SK-N-SH (cell line): ENCODE results near the gene MMP3. TPM values are rescaled to one million over a fixed set of nuclear protein-coding genes. Genes with fewer than 3 reads are reported as not detected.
A peak's percentile ranks its signal among the peaks of the same experiment; 100 is the strongest.

ENCODE experiments used
- CTCF ChIA-PET: fragments of 300-600, 350-600 bp; formaldehyde crosslinking; extraction: SDS; loops from one replicate; lab custom pipeline; 2021; lab: Yijun Ruan, JAX
- POLR2A ChIA-PET: fragments of 350-600 bp; sonication (Branson Sonifier 250); formaldehyde crosslinking; extraction: SDS; loops from one replicate; lab custom pipeline; 2020; ENCODE audit warnings: antibody characterized with exemption, inconsistent platforms; lab: Yijun Ruan, JAX
- DNase-seq: peaks from one replicate; pipeline ENCODE4 v3.0.0; 2012
- H2AFZ ChIP-seq: fragments of 200-600 bp; sonication (generic); 2 replicates; pipeline ENCODE4 v1.8.1; 2016; ENCODE audit warnings: antibody characterized with exemption, mild to moderate bottlenecking, low read depth
- H3F3A ChIP-seq: fragments of 200-600 bp; sonication (generic); replicated peaks from 2 replicates; pipeline ENCODE3; 2016; ENCODE audit warnings: antibody characterized with exemption, mild to moderate bottlenecking; ENCODE audit not compliant: insufficient read depth
- H3K27ac ChIP-seq, 2 experiments: fragments of 200-500 bp in 1 of 2; fragments of 200-600 bp in 1 of 2; sonication (Bioruptor generic) in 1 of 2; sonication (generic), shearing (Covaris generic) in 1 of 2; 2 replicates each; pipeline versions ENCODE4 v1.5.1 to v1.6.1; 2014 to 2016; ENCODE audit warnings: low read depth in 2 of 2, inconsistent platforms in 1 of 2, low read length in 1 of 2, mild to moderate bottlenecking in 1 of 2, mixed read lengths in 1 of 2
- H3K27me3 ChIP-seq: fragments of 200-600 bp; sonication (generic), shearing (Covaris generic); 2 replicates; pipeline ENCODE4 v1.6.1; 2016; ENCODE audit warnings: mixed run types; ENCODE audit not compliant: insufficient read depth
- H3K36me3 ChIP-seq, 2 experiments: fragments of 200-500 bp in 1 of 2; fragments of 200-600 bp in 1 of 2; sonication (Bioruptor generic) in 1 of 2; sonication (generic) in 1 of 2; replicated peaks in 1 of 2; 2 replicates each; pipeline versions ENCODE3 to v1.5.1; 2014 to 2016; ENCODE audit warnings: low read length in 1 of 2, mild to moderate bottlenecking in 1 of 2; ENCODE audit not compliant: insufficient read depth in 2 of 2, control insufficient read depth in 1 of 2
- H3K4me1 ChIP-seq, 2 experiments: fragments of 200-500 bp in 1 of 2; fragments of 200-600 bp in 1 of 2; sonication (Bioruptor generic) in 1 of 2; sonication (generic), shearing (Covaris generic) in 1 of 2; 2 replicates each; pipeline versions ENCODE4 v1.5.1 to v1.6.1; 2014 to 2016; ENCODE audit warnings: low read depth in 1 of 2, low read length in 1 of 2, mixed run types in 1 of 2; ENCODE audit not compliant: insufficient read depth in 2 of 2, control insufficient read depth in 1 of 2
- H3K4me2 ChIP-seq: fragments of 200-600 bp; sonication (generic), shearing (Covaris generic); 2 replicates; pipeline ENCODE4 v1.6.1; 2017; ENCODE audit warnings: mixed run types
- H3K4me3 ChIP-seq, 2 experiments: fragments of 200-500 bp in 1 of 2; fragments of 200-600 bp in 1 of 2; sonication (Bioruptor generic) in 1 of 2; sonication (generic), shearing (Covaris generic) in 1 of 2; 2 replicates each; pipeline versions ENCODE4 v1.5.1 to v1.8.1; 2014 to 2016; ENCODE audit warnings: low read depth in 2 of 2, inconsistent platforms in 1 of 2, low read length in 1 of 2, mild to moderate bottlenecking in 1 of 2, mixed read lengths in 1 of 2, moderate library complexity in 1 of 2
- H3K79me2 ChIP-seq: fragments of 200-600 bp; sonication (generic); 2 replicates; pipeline ENCODE4 v1.8.1; 2017; ENCODE audit warnings: mild to moderate bottlenecking; ENCODE audit not compliant: insufficient read depth
- H3K9ac ChIP-seq: fragments of 200-600 bp; sonication (generic); 2 replicates; pipeline ENCODE4 v1.6.1; 2017; ENCODE audit warnings: mixed run types
- H3K9me2 ChIP-seq: fragments of 200-600 bp; sonication (generic); 2 replicates; pipeline ENCODE4 v1.6.1; 2017; ENCODE audit warnings: mixed run types
- H3K9me3 ChIP-seq: fragments of 200-600 bp; sonication (generic); 2 replicates; pipeline ENCODE4 v1.6.1; 2017; ENCODE audit warnings: mixed run types, mild to moderate bottlenecking, moderate library complexity
- H4K20me1 ChIP-seq: fragments of 200-600 bp; sonication (generic); 2 replicates; pipeline ENCODE4 v1.6.1; 2017; ENCODE audit warnings: mild to moderate bottlenecking, mixed run types; ENCODE audit not compliant: insufficient read depth
- CHD2 ChIP-seq: fragments of 150-350 bp; IDR thresholded peaks from 2 replicates; pipeline ENCODE4 v1.6.1; 2018; ENCODE audit warnings: low read length; ENCODE audit not compliant: partially characterized antibody
- FOSL2 ChIP-seq: IDR thresholded peaks from 2 replicates; pipeline ENCODE4 v1.4.0; 2012; ENCODE audit warnings: low read depth, mild to moderate bottlenecking, moderate library complexity, borderline replicate concordance
- FOXM1 ChIP-seq: IDR thresholded peaks from 2 replicates; pipeline ENCODE4 v1.4.0; 2012; ENCODE audit warnings: low read depth, mild to moderate bottlenecking
- GABPA ChIP-seq: IDR thresholded peaks from 2 replicates; pipeline ENCODE4 v1.4.0; 2012; ENCODE audit warnings: low read depth, mild to moderate bottlenecking
- JUND ChIP-seq: IDR thresholded peaks from 2 replicates; pipeline ENCODE4 v1.4.0; 2012
- MAX ChIP-seq: IDR thresholded peaks from 2 replicates; pipeline ENCODE4 v1.4.0; 2012; ENCODE audit warnings: low read depth
- RAD21 ChIP-seq: IDR thresholded peaks from 2 replicates; pipeline ENCODE4 v1.6.1; 2012; ENCODE audit warnings: mild to moderate bottlenecking, low read length
- RCOR1 ChIP-seq: fragments of 150-350 bp; IDR thresholded peaks from 2 replicates; pipeline ENCODE4 v1.6.1; 2017; ENCODE audit warnings: antibody characterized with exemption, low read length
- REST ChIP-seq: IDR thresholded peaks from 2 replicates; pipeline ENCODE4 v1.6.1; 2012; ENCODE audit warnings: mild to moderate bottlenecking, low read depth, low read length, moderate library complexity
- SMC3 ChIP-seq: IDR thresholded peaks from 2 replicates; pipeline ENCODE4 v1.6.1; 2012; ENCODE audit warnings: low read depth, low read length, improper control_type of control experiment
- WGBS: methylation state at CpG from one replicate; pipeline ENCODE4 v1.1.6; 2017; ENCODE audit warnings: low lambda C conversion rate; 5-methylcytosine and 5-hydroxymethylcytosine counted together
- polyA plus RNA-seq, 3 experiments: library from polyadenylated mRNA; depleted of rRNA; stranded (reverse); fragments of >200 nt; gene quantifications; 2 replicates each; pipeline ENCODE4 v1.2.3, GENCODE V29; 2012
- TF ChIP-seq, protein P1 (sequence below): IDR thresholded peaks from 2 replicates; pipeline ENCODE4 v1.4.0; 2012; ENCODE audit warnings: low read depth, borderline replicate concordance
- TF ChIP-seq, protein P2 (sequence below): fragments of 200-600 bp; sonication (generic); IDR thresholded peaks from 2 replicates; pipeline ENCODE4 v1.6.1; 2017; ENCODE audit warnings: antibody characterized with exemption, mild to moderate bottlenecking, moderate library complexity

Gene MMP3
- polyA plus RNA-seq, 1 of the 3 experiments (the other 2 are of a cell fraction) = 39.3 TPM

DNA sequence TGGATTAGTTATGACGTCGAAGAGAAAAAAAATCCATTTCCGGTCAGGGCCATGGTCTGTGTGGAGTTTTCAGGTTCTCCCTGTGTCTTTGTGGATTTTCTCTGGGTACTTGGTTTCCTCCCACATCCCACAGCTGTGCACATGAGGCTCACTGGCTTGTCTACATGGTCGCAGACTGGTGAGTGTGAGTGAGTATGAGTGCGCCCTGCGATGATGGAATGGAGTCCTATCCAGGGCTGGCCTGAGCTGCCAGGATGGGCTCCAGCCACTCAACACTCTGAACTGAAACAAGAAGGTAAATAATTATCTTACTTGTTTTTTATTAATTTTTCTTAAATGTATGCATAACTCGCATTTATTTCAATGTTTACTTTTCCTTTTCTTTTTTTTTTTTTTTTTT lies 10.8 kb downstream of the MMP3 start:
- H3K4me2 ChIP-seq = no peak overlapping the region
- no peaks in the 10 kb centered on the region for H4K20me1 ChIP-seq
- H2AFZ ChIP-seq = no peak overlapping the region
- 71% methylated on average over 7 of the region's 7 CpGs for WGBS
- H3K9ac ChIP-seq = no peak overlapping the region
- H3K4me1 ChIP-seq = peaks cover 0 to 27% of the 10 kb centered on the region in 2 experiments; a peak in 3 of 4 replicates
- H3F3A ChIP-seq = peaks cover 10% of the 10 kb centered on the region
- POLR2A ChIA-PET = no interaction called here
- no peaks in the 10 kb centered on the region for H3K79me2 ChIP-seq
- TF ChIP-seq CHD2 (no peak), FOXM1 (no peak), REST (no peak), FOSL2 (no peak), RCOR1 (no peak), GABPA (no peak), JUND (no peak)
- TF ChIP-seq, protein P1, sequence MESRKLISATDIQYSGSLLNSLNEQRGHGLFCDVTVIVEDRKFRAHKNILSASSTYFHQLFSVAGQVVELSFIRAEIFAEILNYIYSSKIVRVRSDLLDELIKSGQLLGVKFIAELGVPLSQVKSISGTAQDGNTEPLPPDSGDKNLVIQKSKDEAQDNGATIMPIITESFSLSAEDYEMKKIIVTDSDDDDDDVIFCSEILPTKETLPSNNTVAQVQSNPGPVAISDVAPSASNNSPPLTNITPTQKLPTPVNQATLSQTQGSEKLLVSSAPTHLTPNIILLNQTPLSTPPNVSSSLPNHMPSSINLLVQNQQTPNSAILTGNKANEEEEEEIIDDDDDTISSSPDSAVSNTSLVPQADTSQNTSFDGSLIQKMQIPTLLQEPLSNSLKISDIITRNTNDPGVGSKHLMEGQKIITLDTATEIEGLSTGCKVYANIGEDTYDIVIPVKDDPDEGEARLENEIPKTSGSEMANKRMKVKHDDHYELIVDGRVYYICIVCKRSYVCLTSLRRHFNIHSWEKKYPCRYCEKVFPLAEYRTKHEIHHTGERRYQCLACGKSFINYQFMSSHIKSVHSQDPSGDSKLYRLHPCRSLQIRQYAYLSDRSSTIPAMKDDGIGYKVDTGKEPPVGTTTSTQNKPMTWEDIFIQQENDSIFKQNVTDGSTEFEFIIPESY = no peak
- TF ChIP-seq, all 33 proteins: peak for 0
- no peak for DNase-seq
- CTCF ChIA-PET = no interaction called here
- Histone ChIP-seq H3K27ac (no peak overlapping the region), H3K4me3 (no peak overlapping the region), H3K36me3 (no peaks in the 10 kb centered on the region), H3K9me3 (no peaks in the 10 kb centered on the region), H3K27me3 (no peaks in the 10 kb centered on the region), H3K9me2 (no peaks in the 10 kb centered on the region)

DNA sequence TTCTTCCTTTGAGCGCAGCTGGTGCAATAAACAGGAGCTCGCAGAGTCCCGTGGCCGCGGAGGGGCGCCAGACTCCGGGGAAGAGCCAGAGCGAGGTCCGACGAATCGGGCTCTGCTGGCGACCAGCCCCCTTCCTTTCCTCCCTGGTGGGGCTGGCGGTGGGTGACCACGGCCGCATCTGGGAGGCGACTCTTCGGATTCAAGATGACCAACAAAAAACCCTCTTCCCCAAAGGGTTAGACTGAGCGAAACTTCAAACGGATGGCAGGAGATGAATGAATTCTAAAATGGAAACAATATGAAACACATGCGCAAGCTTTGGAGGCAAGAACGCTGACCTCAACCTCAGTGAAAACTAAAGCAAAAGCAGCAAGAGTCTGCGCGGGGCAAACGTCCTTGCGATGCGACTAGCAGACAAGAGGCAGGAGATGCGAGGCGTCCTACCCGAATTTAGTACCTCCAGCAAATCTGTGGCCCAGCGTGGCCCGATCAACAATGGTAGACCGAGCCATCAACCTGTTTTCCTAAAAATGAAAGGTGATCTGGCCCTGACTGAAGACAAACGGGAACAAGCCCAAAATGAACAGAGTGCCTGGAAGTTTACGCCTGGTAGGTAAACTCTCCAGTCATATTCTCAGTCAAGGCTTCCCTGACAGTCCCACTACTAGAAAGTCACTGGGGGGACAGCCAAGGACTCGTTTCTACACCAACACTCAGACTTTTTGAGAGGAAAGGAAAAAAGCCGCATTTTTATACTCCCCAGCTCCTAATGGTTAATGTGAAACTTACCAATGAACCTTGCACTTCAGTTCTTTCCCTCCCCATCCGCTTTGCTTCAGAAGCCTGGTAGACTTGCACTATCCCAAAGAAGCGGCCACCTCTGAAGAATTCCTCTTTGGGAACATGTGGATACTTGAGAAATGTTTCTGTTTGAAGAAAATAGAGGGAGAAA lies 11.6 kb downstream of the MMP3 start:
- Histone ChIP-seq H3K27ac (no peak overlapping the region), H2AFZ (peak overlapping the region; percentile 78), H3K9ac (no peak overlapping the region)

More for the DNA sequence above, 11.6 kb downstream of the MMP3 start:
- Histone ChIP-seq H3K4me3 (peak overlapping the region; percentile 33 to 57; a peak in 3 of 4 replicates), H3F3A (peaks cover 8% of the 10 kb centered on the region)
- TF ChIP-seq MAX = 0 out of 2 replicates have a peak, but pooled peaks have one; percentile 41
- TF ChIP-seq, protein P2, sequence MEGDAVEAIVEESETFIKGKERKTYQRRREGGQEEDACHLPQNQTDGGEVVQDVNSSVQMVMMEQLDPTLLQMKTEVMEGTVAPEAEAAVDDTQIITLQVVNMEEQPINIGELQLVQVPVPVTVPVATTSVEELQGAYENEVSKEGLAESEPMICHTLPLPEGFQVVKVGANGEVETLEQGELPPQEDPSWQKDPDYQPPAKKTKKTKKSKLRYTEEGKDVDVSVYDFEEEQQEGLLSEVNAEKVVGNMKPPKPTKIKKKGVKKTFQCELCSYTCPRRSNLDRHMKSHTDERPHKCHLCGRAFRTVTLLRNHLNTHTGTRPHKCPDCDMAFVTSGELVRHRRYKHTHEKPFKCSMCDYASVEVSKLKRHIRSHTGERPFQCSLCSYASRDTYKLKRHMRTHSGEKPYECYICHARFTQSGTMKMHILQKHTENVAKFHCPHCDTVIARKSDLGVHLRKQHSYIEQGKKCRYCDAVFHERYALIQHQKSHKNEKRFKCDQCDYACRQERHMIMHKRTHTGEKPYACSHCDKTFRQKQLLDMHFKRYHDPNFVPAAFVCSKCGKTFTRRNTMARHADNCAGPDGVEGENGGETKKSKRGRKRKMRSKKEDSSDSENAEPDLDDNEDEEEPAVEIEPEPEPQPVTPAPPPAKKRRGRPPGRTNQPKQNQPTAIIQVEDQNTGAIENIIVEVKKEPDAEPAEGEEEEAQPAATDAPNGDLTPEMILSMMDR = peak; percentile 73
- TF ChIP-seq RAD21 = peak; percentile 57
- TF ChIP-seq, protein P1 = no peak
- TF ChIP-seq SMC3 = peak; percentile 68
- TF ChIP-seq, all 33 proteins: peak for 4
- Histone ChIP-seq H3K36me3 (no peaks in the 10 kb centered on the region), H3K4me2 (peak overlapping the region; percentile 68), H3K9me3 (no peaks in the 10 kb centered on the region), H3K4me1 (peaks cover 0 to 25% of the 10 kb centered on the region in 2 experiments; a peak in 3 of 4 replicates), H4K20me1 (no peaks in the 10 kb centered on the region), H3K79me2 (no peaks in the 10 kb centered on the region), H3K27me3 (no peaks in the 10 kb centered on the region), H3K9me2 (no peaks in the 10 kb centered on the region)
- ChIA-PET POLR2A (no interaction called here), CTCF (interaction anchor here (1.0 kb wide), 1 partner anchor 9 kb away, joined by 4 read pairs; no protein-coding TSS in a partner anchor)
- 27% methylated on average over 37 of the region's 38 CpGs for WGBS
- peak; percentile 40 for DNase-seq
